Lower lobe of right lung (tissue), 2 donors: ENCODE data around the gene GABRD. TPM values are rescaled to one million over a fixed set of nuclear protein-coding genes. Genes with fewer than 3 reads are reported as not detected.

Source experiments
- ATAC-seq, 2 donors: fragments of 200-7000 bp; cut with Tn5 transposase; one replicate each; pipeline ENCODE4 v1.9.1; 2020 to 2022; ENCODE audit warnings: mild to moderate bottlenecking in 2 of 2, moderate library complexity in 2 of 2
- DNase-seq: peaks from one replicate; pipeline ENCODE4 v3.0.0-alpha.2; 2020
- H3K27ac ChIP-seq: fragments of 200-600 bp; one replicate; pipeline ENCODE4 v1.8.0; 2022
- H3K27me3 ChIP-seq: fragments of 200-600 bp; one replicate; pipeline ENCODE4 v1.8.0; 2022; ENCODE audit warnings: low read depth
- H3K36me3 ChIP-seq: fragments of 200-600 bp; one replicate; pipeline ENCODE4 v1.8.0; 2022; ENCODE audit warnings: mild to moderate bottlenecking
- H3K4me1 ChIP-seq: fragments of 200-600 bp; one replicate; pipeline ENCODE4 v1.8.0; 2022
- H3K4me3 ChIP-seq: fragments of 200-600 bp; one replicate; pipeline ENCODE4 v1.8.0; 2022; ENCODE audit warnings: mild to moderate bottlenecking
- H3K9me3 ChIP-seq: fragments of 200-600 bp; one replicate; pipeline ENCODE4 v1.8.0; 2022
- CTCF ChIP-seq: fragments of 200-600 bp; IDR thresholded peaks from one replicate; pipeline ENCODE4 v1.8.0; 2022; ENCODE audit warnings: antibody characterized with exemption, mild to moderate bottlenecking
- intact Hi-C: fragments of 100-400 bp; cut with DNase I; formaldehyde crosslinking; loops from one replicate; pipeline ENCODE4 v1.11.0; 2022
- total RNA-seq: library from RNA; stranded (reverse); fragmentation: NEBNext Ultra II Directional; extraction: Animal tissue kit (Norgen Biotek cat#: 25700); gene quantifications from one replicate; pipeline ENCODE4 v1.2.1, GENCODE V29; 2021
- donor health status: DM: no; HTN: yes; CAD: no; lungs with severe emphysema.

The GABRD gene
- total RNA-seq, 1 donor from 2014 or later, result 2.7 TPM

- intact Hi-C loops, result no loop called here
- H3K4me3 ChIP-seq, result no peak overlapping the region
- peaks cover 8% of the 10 kb centered on the region for H3K27me3 ChIP-seq
- no peaks in the 10 kb centered on the region for H3K9me3 ChIP-seq
- H3K4me1 ChIP-seq, result no peaks in the 10 kb centered on the region
- no peak for ATAC-seq
- TF ChIP-seq CTCF, result no peak
- H3K36me3 ChIP-seq, result no peaks in the 10 kb centered on the region
- no peak for DNase-seq
- H3K27ac ChIP-seq, result no peak overlapping the region
These were observed 36.5 kb upstream of the GABRD start for GRCh38 chr1:1982379-1983232.

GRCh38 chr1:1984560-1985070 lies 34.5 kb upstream of the GABRD start:
- Histone ChIP-seq H3K27ac (no peak overlapping the region), H3K9me3 (no peaks in the 10 kb centered on the region), H3K36me3 (no peaks in the 10 kb centered on the region), H3K27me3 (peaks cover 15% of the 10 kb centered on the region), H3K4me3 (no peak overlapping the region), H3K4me1 (no peaks in the 10 kb centered on the region)
- intact Hi-C loops, result no loop called here
- ATAC-seq, result no peak
- no peak for DNase-seq
- no peak for TF ChIP-seq CTCF

GRCh38 chr1:1985375-1986050 lies 33.6 kb upstream of the GABRD start:
- H3K4me1 ChIP-seq, result no peaks in the 10 kb centered on the region
- no peak for TF ChIP-seq CTCF
- H3K27me3 ChIP-seq, result peaks cover 17% of the 10 kb centered on the region
- DNase-seq, result no peak
- no peaks in the 10 kb centered on the region for H3K9me3 ChIP-seq
- peak in 1 of 2 donors; percentile 3 for ATAC-seq
- intact Hi-C loops, result no loop called here
- H3K27ac ChIP-seq, result no peak overlapping the region
- H3K4me3 ChIP-seq, result no peak overlapping the region
- no peaks in the 10 kb centered on the region for H3K36me3 ChIP-seq

- intact Hi-C loops, result no loop called here
- no peak for TF ChIP-seq CTCF
- H3K9me3 ChIP-seq, result no peaks in the 10 kb centered on the region
- H3K36me3 ChIP-seq, result no peaks in the 10 kb centered on the region
- no peak overlapping the region for H3K27ac ChIP-seq
- H3K4me3 ChIP-seq, result no peak overlapping the region
- peaks cover 17% of the 10 kb centered on the region for H3K27me3 ChIP-seq
- DNase-seq (no peak), ATAC-seq (peak in 1 of 2 donors; percentile 10)
- no peaks in the 10 kb centered on the region for H3K4me1 ChIP-seq
These were observed 32.5 kb upstream of the GABRD start for GRCh38 chr1:1986451-1987141.

GRCh38 chr1:1987142-1987510 lies 32.0 kb upstream of the GABRD start:
- no peak overlapping the region for H3K4me3 ChIP-seq
- H3K9me3 ChIP-seq, result no peaks in the 10 kb centered on the region
- H3K36me3 ChIP-seq, result no peaks in the 10 kb centered on the region
- DNase-seq (no peak), ATAC-seq (no peak)
- H3K4me1 ChIP-seq, result no peaks in the 10 kb centered on the region
- intact Hi-C loops, result no loop called here
- no peak for TF ChIP-seq CTCF
- H3K27ac ChIP-seq, result no peak overlapping the region
- H3K27me3 ChIP-seq, result peaks cover 17% of the 10 kb centered on the region
